Esophagus muscularis mucosa (tissue), 4 donors: ENCODE results near the gene LRMDA. TPM values are rescaled to one million over a fixed set of nuclear protein-coding genes. Genes with fewer than 3 reads are reported as not detected.
A peak's percentile ranks its signal among the peaks of the same experiment; 100 is the strongest.

Experiments
- DNase-seq: peaks from one replicate; pipeline ENCODE4 v3.0.0-alpha.2; 2017; ENCODE audit errors: extremely low spot score
- H3K27ac ChIP-seq, 4 donors: fragments of 200-600 bp; sonication (generic); replicated peaks in 1 of 4; 1 replicate in 3 of 4; 2 replicates in 1 of 4; pipeline ENCODE4 v1.5.1; 2016 to 2019; ENCODE audit warnings: mild to moderate bottlenecking in 1 of 4
- H3K27me3 ChIP-seq, 4 donors: fragments of 200-600 bp; sonication (generic); one replicate each; pipeline versions ENCODE4 v1.5.1 to v1.6.0; 2016 to 2019
- H3K36me3 ChIP-seq, 4 donors: fragments of 200-600 bp; sonication (generic); one replicate each; pipeline ENCODE4 v1.5.1; 2016 to 2019
- H3K4me1 ChIP-seq, 4 donors: fragments of 200-600 bp; sonication (generic); one replicate each; pipeline ENCODE4 v1.5.1; 2016 to 2019
- H3K4me3 ChIP-seq, 4 donors: fragments of 200-600 bp; sonication (generic); 1 replicate in 2 of 4; 2 replicates in 2 of 4; pipeline ENCODE4 v1.5.1; 2016 to 2019; ENCODE audit warnings: mild to moderate bottlenecking in 4 of 4, moderate library complexity in 1 of 4
- H3K9me3 ChIP-seq, 4 donors: fragments of 200-600 bp; sonication (generic); 1 replicate in 3 of 4; 2 replicates in 1 of 4; pipeline ENCODE4 v1.5.1; 2016 to 2019
- EP300 ChIP-seq: sonication (generic); formaldehyde crosslinking; IDR thresholded peaks from one replicate; pipeline ENCODE4 v1.6.1; 2017; ENCODE audit warnings: antibody characterized with exemption
- POLR2A ChIP-seq: fragments of 450-650 bp; IDR thresholded peaks from one replicate; pipeline ENCODE4 v1.6.1; 2017; ENCODE audit warnings: antibody characterized with exemption, moderate library complexity, mild to moderate bottlenecking, low read depth
- POLR2AphosphoS5 ChIP-seq, 2 donors: sonication (generic); formaldehyde crosslinking; IDR thresholded peaks; one replicate each; pipeline ENCODE4 v1.6.1; 2017; ENCODE audit warnings: antibody characterized with exemption in 2 of 2
- WGBS: methylation state at CpG from one replicate; pipeline ENCODE4 v1.1.5; 2018; 5-methylcytosine and 5-hydroxymethylcytosine counted together
- intact Hi-C: fragments of 100-400 bp; cut with DNase I; formaldehyde crosslinking; loops from one replicate; pipeline ENCODE4 v1.15.1; 2023
- total RNA-seq, 4 donors: library from RNA; depleted of rRNA; stranded (reverse); fragments of >200 nt; gene quantifications; one replicate each; pipeline versions ENCODE4 v1.1.0 to v1.2.1, GENCODE V29; 2016
- TF ChIP-seq, protein P1 (sequence below), 3 experiments: fragments of 200-600 bp in 2 of 3; fragments of 450-650 bp in 1 of 3; sonication (generic) in 2 of 3; IDR thresholded peaks; one replicate each; pipeline ENCODE4 v1.5.1; 2017 to 2019; ENCODE audit warnings: antibody characterized with exemption in 3 of 3, mild to moderate bottlenecking in 2 of 3, moderate library complexity in 1 of 3

Gene LRMDA
- total RNA-seq, 4 donors from 2014 or later = 14.3 to 34.9 (median 26.5) TPM

DNA sequence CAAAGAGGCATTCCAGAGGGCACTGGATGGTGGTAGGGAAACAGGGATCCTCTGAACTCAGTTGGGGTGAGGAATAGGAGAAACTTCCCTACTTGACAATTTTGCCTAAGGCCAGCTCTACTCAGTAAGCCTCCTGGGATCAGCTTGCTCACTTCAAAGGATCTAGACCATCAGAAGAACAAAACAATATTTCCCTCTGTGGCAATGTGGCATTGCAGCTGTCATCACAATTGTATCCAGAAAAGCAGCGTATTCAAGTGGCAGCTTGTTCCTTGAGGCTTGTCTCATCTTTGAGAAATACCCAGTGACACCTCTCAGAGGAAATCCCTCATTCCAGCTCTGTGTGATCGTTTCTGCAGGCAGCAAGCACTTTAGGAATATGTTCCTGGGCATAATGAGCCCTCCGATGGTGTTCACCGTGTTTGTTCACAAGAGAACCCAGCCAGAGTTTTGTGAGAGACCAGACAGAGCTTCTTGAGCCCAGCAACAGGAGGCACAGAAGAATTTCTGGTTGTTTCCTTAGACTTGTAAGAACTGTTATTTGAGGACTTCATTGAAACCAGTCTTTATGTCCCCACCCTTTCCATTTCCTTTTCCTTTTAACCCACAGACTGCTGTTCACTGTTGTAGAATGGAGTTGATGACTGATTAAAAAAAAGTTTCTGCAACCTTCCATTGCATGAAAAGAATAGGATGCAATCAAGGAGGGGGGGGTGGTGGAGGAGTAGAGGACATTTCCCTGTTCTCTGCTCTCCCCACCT is 747.3 kb downstream of the LRMDA start:
- intact Hi-C loops = no loop called here
- no peak overlapping the region for H3K27ac ChIP-seq
- H3K4me1 ChIP-seq = no peaks in the 10 kb centered on the region
- 92% methylated on average over 4 of the region's 4 CpGs for WGBS
- H3K36me3 ChIP-seq = no peaks in the 10 kb centered on the region
- peak; percentile 62 for DNase-seq
- TF ChIP-seq POLR2AphosphoS5 (IDR thresholded peaks at IDR 0.05) = no peak
- H3K9me3 ChIP-seq = no peaks in the 10 kb centered on the region
- no peaks in the 10 kb centered on the region for H3K27me3 ChIP-seq
- no peak overlapping the region for H3K4me3 ChIP-seq

DNA sequence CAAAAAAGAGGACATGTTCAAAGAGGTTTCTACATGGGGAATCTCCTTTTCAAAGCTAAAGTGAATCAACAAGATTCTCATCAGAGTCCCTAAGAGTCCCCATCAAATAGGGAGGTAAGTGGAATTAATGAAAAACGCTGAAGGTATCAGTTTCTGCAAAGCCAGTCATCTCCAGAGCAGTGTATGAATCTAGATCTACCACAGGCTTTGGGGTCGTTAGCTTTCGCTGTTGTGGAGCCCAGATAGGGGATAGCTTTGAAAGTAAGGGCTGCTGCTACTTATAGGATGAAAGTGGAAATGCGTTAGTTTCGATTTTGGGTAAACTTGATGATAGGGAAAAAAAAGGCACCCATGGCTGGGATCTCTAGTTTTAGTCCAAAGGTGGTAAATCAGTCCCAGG is 748.4 kb downstream of the LRMDA start:
- 96% methylated on average over 5 of the region's 5 CpGs for WGBS
- peak; percentile 42 for DNase-seq
- TF ChIP-seq EP300 (no peak), POLR2AphosphoS5 (IDR thresholded peaks at IDR 0.05) (no peak), POLR2A (no peak)
- TF ChIP-seq, protein P1, sequence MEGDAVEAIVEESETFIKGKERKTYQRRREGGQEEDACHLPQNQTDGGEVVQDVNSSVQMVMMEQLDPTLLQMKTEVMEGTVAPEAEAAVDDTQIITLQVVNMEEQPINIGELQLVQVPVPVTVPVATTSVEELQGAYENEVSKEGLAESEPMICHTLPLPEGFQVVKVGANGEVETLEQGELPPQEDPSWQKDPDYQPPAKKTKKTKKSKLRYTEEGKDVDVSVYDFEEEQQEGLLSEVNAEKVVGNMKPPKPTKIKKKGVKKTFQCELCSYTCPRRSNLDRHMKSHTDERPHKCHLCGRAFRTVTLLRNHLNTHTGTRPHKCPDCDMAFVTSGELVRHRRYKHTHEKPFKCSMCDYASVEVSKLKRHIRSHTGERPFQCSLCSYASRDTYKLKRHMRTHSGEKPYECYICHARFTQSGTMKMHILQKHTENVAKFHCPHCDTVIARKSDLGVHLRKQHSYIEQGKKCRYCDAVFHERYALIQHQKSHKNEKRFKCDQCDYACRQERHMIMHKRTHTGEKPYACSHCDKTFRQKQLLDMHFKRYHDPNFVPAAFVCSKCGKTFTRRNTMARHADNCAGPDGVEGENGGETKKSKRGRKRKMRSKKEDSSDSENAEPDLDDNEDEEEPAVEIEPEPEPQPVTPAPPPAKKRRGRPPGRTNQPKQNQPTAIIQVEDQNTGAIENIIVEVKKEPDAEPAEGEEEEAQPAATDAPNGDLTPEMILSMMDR (IDR thresholded peaks at IDR 0.05) = no peak
- Histone ChIP-seq H3K27me3 (no peaks in the 10 kb centered on the region), H3K4me1 (no peaks in the 10 kb centered on the region), H3K9me3 (no peaks in the 10 kb centered on the region), H3K36me3 (no peaks in the 10 kb centered on the region), H3K27ac (no peak overlapping the region), H3K4me3 (no peak overlapping the region)
- intact Hi-C loops = no loop called here

DNA sequence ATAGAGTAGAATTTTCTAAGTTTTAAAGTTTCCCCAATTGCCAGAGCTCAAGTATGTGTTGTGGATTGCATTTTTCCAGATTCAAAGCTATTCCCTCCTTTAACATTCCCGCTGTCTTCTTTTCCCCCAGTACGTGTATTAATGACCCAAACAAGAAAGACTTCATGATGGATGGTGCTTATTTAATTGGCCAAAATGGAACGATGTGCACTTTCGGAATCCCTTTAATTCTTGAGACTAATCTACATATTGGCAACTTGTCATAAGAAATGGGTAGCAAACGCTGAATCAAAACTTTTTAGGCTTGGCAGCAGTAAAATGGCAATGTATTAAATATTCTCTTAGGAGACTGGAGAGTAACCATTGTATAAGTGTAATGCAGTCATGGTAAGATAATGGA is 753.2 kb downstream of the LRMDA start:
- 90% methylated on average over 5 of the region's 5 CpGs for WGBS
- H3K27me3 ChIP-seq = no peaks in the 10 kb centered on the region
- DNase-seq = no peak
- no peak overlapping the region for H3K4me3 ChIP-seq
- intact Hi-C loops = no loop called here
- no peak overlapping the region for H3K27ac ChIP-seq
- H3K36me3 ChIP-seq = no peaks in the 10 kb centered on the region
- TF ChIP-seq, protein P1 (IDR thresholded peaks at IDR 0.05) = no peak
- no peak for TF ChIP-seq POLR2A
- no peak for TF ChIP-seq POLR2AphosphoS5 (IDR thresholded peaks at IDR 0.05)
- TF ChIP-seq EP300 = no peak
- H3K9me3 ChIP-seq = no peaks in the 10 kb centered on the region
- H3K4me1 ChIP-seq = peaks cover 4 to 17% (median 10%) of the 10 kb centered on the region in 4 donors

DNA sequence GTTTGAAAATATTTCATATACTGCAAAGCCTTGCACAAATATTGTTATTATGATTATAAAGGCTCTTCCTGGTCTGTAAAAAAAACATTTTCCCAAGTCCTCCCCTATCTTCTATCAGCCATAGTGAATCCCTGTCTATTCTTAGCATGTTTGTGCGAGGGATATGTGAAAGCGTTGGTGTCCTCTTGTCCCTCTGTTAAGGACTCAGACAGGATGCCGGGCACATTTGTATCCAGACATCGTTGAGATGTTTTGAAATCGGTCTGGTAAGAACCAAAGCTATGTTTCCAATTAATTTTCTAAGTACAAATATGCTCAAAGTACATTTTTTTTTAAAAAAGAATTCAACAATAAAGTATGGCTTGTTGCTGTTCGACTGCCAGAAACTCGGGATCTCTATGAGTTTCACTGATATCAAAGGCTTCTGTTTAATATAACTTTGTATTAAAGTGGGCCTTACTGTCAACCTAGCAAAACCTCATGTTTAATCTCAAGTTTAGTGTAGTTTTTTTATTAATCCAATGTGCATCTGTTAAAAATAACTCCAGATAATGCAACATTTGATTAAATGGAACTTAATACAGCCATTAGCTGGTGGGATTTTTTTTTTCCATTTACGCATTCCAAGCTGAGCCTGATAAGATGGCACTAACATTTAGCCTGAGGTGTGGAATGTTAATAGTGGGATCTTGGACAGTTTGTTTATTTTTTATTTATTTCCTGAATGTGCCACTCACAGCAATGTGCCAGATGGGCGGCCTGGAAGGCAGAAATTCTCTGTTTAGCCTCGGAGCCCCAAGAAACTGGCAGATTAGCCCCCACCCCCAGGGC is 754.3 kb downstream of the LRMDA start:
- TF ChIP-seq POLR2AphosphoS5 (IDR thresholded peaks at IDR 0.05) (no peak), POLR2A (no peak), EP300 (no peak)
- TF ChIP-seq, protein P1 (IDR thresholded peaks at IDR 0.05) = no peak
- intact Hi-C loops = no loop called here
- Histone ChIP-seq H3K36me3 (no peaks in the 10 kb centered on the region), H3K9me3 (no peaks in the 10 kb centered on the region), H3K27me3 (no peaks in the 10 kb centered on the region), H3K4me1 (peaks cover 4 to 17% (median 10%) of the 10 kb centered on the region in 4 donors), H3K4me3 (no peak overlapping the region), H3K27ac (no peak overlapping the region)
- DNase-seq = no peak
- WGBS = 74% methylated on average over 10 of the region's 10 CpGs

DNA sequence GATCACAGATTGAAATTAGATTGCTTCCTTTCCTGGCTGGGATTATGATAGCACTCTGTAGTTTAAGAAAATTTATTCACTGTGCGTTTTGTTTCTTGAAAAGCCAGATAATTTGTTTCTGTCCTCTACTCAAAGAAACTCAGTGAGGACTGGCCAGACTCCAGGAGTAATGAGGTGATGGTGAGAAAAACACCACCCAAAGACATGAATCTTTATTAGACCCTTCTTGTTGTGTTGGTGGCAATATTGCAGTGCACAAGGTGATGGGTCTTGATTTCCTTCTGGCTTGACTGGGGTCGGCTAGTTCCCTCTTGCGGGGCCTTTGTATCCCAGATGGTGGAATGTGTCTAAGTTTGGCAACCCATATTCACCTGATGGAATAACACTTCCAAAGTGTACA is 756.8 kb downstream of the LRMDA start:
- DNase-seq = no peak
- 66% methylated on average over 3 of the region's 3 CpGs for WGBS
- Histone ChIP-seq H3K36me3 (no peaks in the 10 kb centered on the region), H3K4me3 (no peak overlapping the region), H3K4me1 (peaks cover 4 to 22% (median 14%) of the 10 kb centered on the region in 4 donors), H3K9me3 (no peaks in the 10 kb centered on the region), H3K27ac (no peak overlapping the region), H3K27me3 (no peaks in the 10 kb centered on the region)
- TF ChIP-seq POLR2AphosphoS5 (IDR thresholded peaks at IDR 0.05) (no peak), EP300 (no peak), POLR2A (no peak)
- TF ChIP-seq, protein P1 (IDR thresholded peaks at IDR 0.05) = no peak
- intact Hi-C loops = no loop called here
